GM20431 (cell line): ENCODE data around the gene FRMD1.

Experiments
- in situ Hi-C: fragments of 300-500 bp; cut with MseI, MboI; formaldehyde crosslinking; loops from one replicate; pipeline ENCODE4 v1.15.0; 2020; ENCODE audit warnings: low sequenced_read_pairs; ENCODE audit not compliant: unreplicated experiment

Gene FRMD1

DNA sequence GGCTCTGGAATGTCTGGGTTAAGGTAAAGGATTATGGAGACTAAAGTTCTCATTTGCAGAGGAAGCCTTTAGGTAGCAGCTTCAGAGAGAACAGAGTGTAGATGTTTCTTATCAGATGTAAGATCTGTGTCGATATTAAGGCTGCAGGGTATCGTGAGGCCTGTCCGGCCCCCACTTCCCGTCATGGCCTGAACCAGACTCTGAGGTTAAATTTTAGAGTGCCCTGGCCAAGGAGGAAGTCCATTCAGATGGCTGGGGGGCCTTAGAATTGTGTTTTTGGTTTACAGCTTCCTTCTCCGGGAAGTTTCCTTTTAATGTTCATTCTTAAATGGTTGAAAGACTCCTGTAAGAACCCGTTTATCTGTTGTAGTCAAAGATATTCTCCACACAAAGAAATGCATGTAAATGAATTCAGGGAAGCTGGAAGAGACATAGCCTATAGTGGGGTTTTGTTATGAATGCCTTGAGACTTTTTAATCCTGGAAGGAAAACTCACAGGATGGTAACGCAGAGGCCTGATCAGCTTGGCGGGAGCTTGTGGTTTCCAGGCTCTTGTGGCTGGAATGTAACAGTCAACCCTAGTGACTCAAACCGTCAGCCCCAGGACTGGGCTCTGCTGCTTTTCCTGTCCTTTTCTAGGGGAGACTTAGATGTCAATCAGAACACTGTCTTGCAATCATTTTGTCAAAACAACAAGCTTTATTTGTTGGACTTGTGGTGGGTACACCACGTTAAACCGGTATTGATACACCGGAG, 46.8 kb downstream of the FRMD1 start:
- in situ Hi-C loops: no loop called here

DNA sequence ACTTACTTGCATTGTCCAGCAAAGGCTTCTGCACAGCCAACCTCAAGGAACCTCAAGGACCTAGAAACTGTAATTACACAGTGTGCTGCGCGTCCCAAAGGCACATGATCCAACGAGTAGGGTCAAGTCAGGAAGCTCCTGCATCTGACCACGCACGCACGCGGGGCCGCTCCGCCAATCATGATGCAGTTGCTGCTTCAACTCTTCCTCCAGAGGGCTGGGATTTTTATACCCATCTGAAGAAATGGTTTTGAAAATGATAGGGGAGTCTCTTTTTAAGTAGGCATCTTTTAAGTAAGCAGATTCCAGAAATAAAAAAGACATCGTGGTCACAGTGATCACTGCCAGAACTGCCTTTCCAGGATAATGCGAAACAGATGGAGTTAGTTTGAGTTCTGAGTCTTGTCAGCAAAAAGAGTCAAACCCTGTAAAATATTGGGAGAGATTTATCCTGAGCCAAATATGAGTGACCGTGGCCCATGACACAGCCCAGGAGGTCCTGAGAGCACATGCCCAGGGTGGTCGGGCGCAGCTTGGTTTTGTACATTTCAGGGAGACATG, 47.5 kb downstream of the FRMD1 start:
- in situ Hi-C loops: no loop called here

DNA sequence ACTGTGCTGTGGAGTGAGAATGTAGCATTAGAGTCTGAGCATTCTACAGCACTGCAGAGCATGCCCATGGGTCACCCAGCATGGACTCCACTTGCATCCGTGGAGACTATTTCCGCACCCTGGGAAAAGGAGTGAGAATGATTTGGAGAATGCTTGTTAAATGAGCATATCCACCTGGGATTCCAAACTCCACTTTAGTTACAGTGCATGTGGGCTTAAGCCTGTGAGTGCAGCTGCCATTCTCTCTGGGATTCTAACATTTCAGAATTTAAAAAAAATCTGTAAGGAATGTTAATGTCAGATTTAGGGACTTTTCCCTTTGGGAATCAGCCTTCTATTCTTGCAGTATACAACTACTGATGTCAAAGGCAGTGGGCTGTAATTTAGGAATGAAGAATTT, 48.1 kb downstream of the FRMD1 start:
- in situ Hi-C loops: no loop called here

DNA sequence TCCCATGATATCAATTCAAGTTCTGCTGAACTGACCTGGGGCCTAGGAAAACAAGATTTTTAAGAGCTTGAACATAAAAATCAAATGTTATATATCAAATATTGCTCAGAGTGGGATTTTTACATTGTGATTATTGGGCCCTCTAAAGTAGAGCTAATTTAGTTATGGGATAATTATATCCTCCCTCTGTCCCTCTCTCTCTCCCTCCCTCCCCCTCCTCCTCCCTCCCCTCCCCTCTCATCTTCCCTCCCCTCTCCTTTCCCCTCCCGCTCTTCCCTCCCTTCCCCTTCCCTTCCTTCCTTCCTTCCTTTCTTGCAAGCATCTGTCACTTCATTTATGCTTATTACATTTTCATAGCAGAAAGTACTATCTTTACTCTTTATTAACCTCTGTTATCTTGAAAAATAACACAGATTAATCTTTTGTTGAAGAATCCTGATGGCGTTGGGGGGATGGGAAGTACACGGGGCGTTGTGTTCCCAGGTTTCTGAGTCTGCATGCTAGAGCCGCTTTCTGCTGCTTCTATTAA, 48.7 kb downstream of the FRMD1 start:
- in situ Hi-C loops: no loop called here

DNA sequence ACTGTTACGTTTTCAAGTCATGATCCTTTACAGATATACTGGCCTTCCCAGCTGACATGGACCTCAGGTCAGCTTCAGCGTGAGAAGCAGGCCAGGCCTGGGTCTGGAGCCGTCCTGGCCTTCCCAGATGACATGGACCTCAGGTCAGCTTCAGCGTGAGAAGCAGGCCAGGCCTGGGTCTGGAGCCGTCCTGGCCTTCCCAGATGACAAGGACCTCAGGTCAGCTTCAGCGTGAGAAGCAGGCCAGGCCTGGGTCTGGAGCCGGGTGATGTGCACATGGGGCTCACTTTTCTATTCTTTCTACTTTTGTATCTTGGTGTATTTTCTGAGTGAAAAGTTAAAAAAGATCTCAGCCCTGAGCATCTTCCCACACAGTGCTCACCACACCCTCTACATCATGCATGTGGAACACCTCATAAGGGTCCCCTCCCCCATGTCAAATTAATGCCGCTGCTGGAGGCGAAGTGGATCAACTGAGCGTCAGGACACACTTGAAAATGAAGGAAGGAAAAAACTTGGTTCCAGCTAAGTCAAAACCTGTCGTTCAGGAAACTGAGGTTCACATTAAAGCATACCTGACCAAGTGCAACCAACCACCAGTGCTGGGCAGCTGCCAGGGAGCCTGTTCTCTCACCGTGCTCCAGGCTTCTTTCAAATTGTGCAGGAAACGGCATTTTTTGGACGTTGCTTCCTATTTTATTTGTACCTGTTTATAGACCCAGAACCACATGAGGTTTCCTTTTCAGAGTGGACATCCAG, 49.4 kb downstream of the FRMD1 start:
- in situ Hi-C loops: no loop called here

DNA sequence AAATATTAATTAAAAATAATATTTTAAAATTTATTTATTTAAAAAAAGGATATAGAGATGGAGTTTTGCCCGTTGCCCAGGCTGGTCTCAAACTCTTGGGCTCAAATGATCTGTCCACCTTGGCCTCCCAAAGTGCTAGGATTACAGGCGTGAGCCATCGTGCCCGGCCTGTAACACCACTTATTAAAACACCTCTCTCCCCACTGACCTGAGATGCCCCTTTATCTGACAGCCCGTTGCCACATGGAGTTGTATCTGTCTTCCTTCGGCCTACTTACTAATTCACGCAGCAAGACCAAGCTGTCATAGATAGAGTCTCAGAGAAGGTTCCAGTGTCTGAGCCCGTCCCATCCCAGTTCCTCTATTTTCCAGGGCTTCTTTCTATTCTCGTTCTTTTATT, 50.8 kb downstream of the FRMD1 start:
- in situ Hi-C loops: no loop called here

DNA sequence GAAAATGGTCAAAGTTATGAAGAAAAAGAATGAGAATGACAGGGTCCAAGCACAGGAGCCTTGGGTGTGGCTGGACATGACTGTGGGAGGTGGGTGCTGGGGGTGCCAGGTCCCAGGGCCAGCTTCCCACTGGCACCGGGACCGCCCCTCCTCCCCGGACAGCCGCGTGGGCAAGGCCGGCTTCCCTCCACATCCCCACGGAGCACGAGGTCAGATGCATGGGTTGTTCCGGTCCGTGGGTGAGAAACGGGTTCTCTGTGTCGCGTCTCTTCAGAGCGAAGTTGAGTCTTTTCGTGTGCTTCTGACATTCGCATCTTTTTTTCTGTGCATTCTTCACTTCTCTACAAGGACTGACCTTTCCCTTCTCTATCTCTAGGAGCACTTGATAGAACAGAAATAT, 51.5 kb downstream of the FRMD1 start:
- in situ Hi-C loops: no loop called here

DNA sequence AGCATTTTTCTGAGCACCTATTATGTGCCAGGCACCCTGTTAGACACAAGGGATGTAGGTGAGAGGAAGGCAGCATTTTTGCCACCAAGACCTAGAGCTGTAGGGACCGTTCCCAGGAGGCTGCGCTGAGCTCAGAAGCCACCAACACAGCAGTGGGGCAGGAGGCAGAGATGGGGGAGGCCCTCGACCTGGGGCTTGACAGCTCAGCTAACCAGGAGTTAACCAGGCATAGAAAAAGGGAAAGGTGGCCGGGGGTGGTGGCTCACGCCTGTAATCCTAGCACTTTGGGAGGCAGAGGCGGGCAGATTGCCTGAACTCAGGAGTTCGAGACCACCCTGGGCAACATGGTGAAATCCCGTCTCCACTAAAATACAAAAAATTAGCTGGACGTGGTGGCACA, 52.1 kb downstream of the FRMD1 start:
- in situ Hi-C loops: no loop called here

DNA sequence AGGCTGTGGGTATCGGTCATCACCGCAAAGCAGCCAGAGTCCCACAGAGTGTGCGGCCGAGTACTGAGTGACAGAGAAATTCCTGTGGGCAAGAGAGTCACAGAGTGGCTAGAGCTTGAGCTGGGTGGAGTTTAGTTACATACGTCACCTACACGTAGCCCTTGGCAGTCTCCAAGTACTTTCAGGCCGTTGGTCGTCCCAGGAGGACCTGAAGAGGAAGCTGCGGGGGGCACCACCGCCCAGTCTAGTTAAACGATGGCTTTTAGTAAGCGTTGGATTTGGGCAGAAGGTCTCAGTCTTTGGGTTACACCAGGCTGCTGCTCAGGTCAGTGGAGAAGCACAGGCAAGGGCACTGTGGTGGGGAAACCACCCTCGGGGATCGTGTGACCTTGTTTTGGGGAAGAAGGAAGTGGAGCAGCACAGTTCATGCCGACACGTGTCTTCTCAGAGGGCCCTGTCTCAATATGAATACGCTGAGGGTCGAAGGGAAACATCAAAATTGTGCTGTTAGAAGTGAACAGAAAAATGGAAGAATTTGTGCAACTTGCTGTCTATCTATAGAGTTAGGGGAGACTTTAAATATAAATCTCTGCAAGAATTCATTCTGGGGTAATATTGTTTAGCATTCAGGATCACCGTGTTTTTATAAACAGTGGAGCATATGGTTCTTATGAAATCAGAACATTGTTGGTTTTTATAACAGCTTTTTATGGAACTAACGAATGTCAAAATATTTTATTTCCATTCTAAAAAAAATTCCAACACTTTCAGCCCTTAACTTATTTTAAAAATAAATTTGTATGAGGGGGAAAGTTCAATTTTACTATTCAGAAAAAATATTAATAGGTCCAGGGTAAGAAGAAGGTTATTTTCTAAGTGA, 52.9 kb downstream of the FRMD1 start:
- in situ Hi-C loops: no loop called here

DNA sequence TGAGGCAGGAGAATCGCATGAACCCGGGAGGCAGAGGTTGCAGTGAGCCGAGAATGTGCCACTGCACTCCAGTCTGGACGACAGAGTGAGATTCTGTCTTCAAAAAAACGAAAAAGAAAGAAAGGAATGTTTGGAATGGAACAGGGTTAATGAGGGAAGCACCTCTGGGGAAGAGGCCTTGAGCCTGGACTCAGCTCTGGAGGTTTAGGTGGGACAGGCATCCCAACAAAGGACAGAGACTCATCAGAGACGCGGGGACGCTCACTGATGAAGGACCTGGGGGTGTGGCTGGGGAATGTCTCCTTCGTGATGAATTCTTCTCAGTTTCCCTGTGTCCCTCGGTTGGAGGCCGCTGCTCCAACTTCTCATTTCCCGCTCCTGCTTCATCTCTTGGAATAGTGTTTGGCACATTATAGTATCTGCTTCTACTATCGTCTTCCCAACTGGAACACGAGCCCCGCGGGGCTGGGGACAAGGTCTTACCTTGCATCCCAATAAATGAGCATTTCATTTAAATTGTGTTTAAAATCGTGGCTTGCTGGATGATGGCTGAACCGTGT, 54.0 kb downstream of the FRMD1 start:
- in situ Hi-C loops: no loop called here

DNA sequence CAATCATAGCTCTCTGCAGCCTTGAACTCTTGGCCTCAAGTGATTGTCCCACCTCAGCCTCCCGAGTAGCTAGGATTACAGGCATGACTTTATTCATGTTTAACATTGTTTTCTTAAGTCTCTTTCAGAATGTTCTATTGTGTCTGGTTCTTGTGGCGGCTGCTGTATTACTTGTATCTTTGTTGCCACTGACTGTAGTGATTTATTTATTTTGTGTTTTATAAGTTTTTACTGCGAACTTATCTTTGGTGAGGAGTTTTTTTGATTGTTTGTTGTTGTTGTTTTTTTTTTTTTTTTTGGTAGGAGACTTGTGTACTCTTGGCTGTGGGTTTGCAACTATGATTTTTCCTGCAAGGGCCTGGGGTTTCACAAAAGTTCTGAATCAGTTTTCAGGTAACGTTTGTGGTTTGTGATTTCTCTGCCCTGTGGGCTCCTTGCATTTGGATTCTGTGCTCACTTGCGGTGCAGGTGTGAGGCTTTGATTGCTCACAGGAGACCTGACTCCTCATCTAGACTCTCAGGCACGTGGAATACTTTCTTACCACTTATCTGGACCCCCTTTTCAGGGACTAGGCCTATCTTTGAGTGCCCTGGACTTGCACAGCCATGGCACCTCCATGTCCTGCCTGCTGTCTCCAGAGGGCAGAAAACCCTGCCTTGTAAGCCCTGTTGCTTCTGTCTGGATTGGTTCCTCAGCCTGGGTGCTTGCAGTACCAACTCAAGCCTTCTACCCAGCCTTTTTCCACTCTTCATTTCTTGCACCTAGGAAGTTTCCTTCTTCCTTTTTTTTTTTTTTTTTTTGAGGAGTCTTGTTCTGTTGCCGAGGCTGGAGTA, 56.3 kb downstream of the FRMD1 start:
- in situ Hi-C loops: no loop called here

DNA sequence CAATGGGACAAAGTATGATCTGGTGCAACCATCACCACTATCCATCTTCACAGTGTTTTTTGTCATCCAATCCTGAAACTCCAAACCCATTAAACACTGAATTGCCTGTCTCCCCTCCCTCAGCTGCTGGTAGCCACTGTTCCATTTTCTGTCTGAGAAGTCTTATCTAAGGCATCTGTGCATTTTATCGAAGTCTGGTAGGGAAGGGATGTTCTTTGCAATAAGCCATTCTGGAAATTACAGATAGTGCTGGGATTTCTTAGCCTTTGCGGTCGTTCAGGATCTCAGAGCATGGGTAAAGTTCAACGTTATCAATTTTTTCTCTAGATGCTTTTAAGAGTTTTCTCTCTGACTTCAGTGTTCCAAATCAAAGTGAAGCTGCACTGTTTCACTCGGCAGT, 57.4 kb downstream of the FRMD1 start:
- in situ Hi-C loops: no loop called here

DNA sequence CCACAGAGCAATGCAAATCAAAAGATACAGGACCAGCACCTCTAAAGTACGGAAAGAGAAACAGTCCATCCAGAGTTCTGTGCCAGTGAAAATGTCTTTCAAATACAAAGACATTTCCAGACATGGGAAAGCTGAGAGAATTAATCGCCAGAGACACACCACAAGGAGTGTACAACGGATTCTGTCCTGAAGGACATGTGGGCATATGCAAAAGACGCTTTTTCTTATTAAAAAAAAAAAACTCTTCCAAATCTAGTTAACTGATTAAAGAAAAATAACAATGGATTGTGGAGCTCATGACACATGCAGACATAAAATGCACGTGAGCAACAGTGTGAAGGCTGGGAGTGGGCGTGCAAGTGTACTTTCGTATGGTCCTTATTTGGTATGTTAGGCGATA, 58.8 kb downstream of the FRMD1 start:
- in situ Hi-C loops: no loop called here

DNA sequence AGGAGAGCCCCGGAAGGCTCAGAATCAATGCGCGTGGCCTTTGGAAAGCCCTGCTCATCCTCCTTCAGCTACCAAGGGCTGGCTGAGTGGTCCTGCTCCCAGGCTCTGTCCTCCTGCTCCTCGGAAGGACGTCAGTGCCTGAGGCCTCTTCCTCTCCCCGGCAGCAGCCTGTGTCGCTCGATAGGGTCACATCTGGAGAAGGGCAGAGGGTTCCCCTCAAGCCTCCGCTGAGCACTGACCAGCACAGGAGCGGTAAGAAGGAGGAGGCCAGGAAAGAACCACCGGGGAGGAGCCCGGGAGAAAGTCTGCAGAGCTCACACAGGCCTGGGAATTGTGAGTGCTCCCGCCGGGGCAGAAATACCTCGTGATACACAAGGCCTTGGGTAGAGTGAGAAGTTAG, 60.3 kb downstream of the FRMD1 start:
- in situ Hi-C loops: no loop called here

DNA sequence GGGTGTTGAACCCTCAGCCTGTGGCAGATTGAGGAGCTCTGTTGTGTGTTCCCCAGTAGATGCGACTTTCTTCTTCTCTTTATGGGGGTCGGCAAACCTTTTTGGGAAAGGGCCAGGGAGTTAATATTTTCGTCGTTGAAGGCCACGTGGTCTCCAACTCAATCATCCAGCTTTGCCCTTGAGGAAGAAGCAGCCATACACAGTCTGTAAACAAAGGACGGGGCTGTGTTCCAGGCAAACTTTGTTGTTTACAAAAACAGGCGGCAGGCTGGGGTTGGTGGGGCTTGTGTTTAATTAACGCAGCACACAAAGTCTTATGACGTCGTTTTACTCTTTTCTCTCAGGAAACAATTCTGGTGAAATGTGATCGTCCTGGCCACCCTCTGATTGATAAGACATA, 61.4 kb downstream of the FRMD1 start:
- in situ Hi-C loops: no loop called here

DNA sequence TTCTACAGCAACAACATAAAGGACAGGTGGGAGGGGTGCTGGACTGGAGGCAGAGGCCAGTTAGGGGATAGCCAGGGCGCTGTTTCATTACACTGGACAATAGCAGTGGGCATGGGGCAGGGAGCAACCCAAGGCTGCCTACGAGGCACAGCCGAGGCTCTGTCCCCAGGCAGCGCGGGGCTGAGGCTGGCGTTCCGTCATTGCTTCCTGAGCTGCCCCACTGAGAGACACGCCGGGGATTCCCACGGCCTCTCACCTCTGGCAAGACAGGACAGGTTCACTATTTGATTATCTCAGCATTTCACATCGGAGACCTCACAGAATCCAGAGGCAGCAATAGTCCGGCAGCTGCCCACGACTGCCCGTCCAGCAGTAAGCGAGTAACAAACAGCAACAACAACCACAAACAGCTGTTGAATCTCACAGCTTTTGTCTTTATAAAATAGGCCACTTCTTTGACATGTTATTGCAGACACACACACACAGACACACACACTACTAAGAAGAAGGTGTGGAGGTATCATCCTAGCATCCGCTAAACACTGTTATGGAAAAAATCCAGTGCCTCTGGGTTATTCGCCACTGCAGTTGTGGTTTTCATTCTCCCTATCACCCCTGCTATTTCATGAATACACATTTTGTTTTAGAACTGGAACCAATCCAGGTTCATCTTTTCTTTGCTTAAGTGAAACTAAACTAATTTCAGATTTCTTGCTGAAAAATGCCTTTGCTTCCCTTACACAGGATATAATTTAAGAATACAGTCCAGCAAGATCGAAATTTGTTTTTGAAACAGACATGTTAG, 62.1 kb downstream of the FRMD1 start:
- in situ Hi-C loops: no loop called here

DNA sequence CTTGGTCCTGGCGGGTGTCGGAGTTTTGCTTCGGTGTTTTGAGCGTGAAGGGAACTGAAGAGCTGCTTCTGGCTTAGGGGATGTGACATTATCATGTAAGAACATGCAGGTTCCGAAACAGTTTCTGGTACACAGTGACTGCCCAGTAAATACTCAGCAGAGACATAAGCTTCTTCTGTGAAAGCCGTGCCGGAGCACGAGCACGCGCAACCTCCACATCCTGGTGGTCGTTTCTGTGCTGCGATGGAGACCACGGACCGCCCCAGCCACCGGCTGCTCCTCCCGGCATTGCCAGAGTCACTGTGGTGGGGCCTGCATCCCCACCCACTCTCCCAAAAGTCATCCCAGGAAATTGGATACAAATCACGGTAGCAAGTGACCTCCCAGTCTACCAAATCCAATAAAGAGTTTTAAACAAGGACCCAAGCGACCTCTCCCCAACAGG, 62.8 kb downstream of the FRMD1 start:
- in situ Hi-C loops: no loop called here

DNA sequence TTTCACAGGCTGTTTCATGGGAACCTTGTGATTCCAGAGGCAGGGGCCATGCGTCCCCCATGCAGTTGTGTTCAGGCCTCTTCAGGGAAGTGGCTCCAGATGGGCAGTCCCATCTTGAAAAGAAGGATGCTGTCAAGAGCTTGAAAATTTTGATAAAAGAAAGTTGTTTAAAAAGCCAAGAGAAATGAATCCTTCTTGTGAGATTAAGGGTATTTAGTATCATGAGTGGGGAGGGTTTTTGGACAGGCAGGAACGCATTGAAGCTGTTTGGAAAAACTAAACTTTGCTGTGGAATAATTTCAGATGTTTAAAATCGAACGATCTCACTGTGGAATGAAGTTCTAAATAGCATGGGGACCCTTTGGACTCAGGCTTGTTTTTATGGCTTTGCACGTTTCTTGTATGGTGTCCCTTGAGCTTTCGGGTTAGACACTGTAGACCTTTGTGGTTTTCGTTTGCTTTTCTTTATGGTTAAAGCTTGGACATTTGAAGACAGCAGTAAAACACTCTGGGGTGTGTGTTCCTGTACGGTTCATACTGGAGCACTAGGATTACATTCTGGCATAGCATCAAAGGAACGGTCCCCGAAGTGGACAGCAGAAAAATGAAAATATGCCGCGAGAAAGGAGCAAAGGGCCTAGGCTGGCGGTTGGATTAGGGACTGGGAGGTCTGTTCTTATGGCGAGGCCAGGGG, 63.4 kb downstream of the FRMD1 start:
- in situ Hi-C loops: no loop called here
